H1 (cell line): Measurements from ENCODE around the gene PNO1. TPM values are rescaled to one million over a fixed set of nuclear protein-coding genes. Genes with fewer than 3 reads are reported as not detected.

ENCODE experiments used
- CTCF ChIA-PET: fragments of 300-600 bp; sonication (Branson Sonifier 250); formaldehyde crosslinking; loops from one replicate; lab custom pipeline; 2021; ENCODE audit not compliant: partially characterized antibody; lab: Charles Lee
- POLR2A ChIA-PET: fragments of 300-600 bp; sonication (Branson Sonifier 250); formaldehyde crosslinking; loops from one replicate; lab custom pipeline; 2021; ENCODE audit warnings: inconsistent platforms; ENCODE audit not compliant: partially characterized antibody; lab: Charles Lee
- DNase-seq, 2 experiments: peaks; one replicate each; pipeline versions ENCODE4 v3.0.0 to v3.0.0-alpha.2; 2010 to 2022; ENCODE audit warnings: low spot score in 2 of 2, low read depth in 1 of 2, mixed read lengths in 1 of 2
- FAIRE-seq: peaks from 2 replicates; lab custom pipeline; 2011; peaks lifted over from hg19 to GRCh38; lab: Jason Lieb, UNC
- H2AFZ ChIP-seq: 2 replicates; pipeline ENCODE4 v1.8.1; 2012; ENCODE audit warnings: low read length, inconsistent platforms
- H2AK5ac ChIP-seq: 2 replicates; pipeline ENCODE4 v1.6.1; 2013; ENCODE audit warnings: low read depth, low read length
- H2BK120ac ChIP-seq: replicated peaks from 2 replicates; pipeline ENCODE3; 2013; ENCODE audit warnings: low read depth, low read length, inconsistent platforms
- H2BK12ac ChIP-seq: 2 replicates; pipeline ENCODE4 v1.6.1; 2013; ENCODE audit warnings: low read depth, low read length
- H2BK15ac ChIP-seq: 2 replicates; pipeline ENCODE4 v1.6.1; 2013; ENCODE audit warnings: low read length
- H2BK20ac ChIP-seq: 2 replicates; pipeline ENCODE4 v1.6.1; 2013; ENCODE audit warnings: low read length
- H2BK5ac ChIP-seq: 2 replicates; pipeline ENCODE4 v1.6.1; 2013; ENCODE audit warnings: low read depth, low read length
- H3K14ac ChIP-seq: 2 replicates; pipeline ENCODE4 v1.6.1; 2013; ENCODE audit warnings: inconsistent platforms; ENCODE audit not compliant: insufficient read length
- H3K18ac ChIP-seq: 2 replicates; pipeline ENCODE4 v1.6.1; 2013; ENCODE audit warnings: low read length; ENCODE audit errors: extremely low read depth
- H3K23ac ChIP-seq: 2 replicates; pipeline ENCODE4 v1.6.1; 2013; ENCODE audit warnings: inconsistent platforms; ENCODE audit not compliant: insufficient read length
- H3K23me2 ChIP-seq: 2 replicates; pipeline ENCODE4 v1.6.1; 2013; ENCODE audit warnings: low read depth, low read length
- H3K27ac ChIP-seq: 2 replicates; pipeline ENCODE4 v1.6.1; 2011; ENCODE audit warnings: low read depth, low read length, inconsistent platforms
- H3K27me3 ChIP-seq, 4 experiments: replicated peaks in 1 of 4; 1 replicate in 1 of 4; 2 replicates in 3 of 4; pipeline versions ENCODE4 v1.6.1 to v1.8.1; 2011 to 2013; ENCODE audit warnings: low read length in 3 of 4, mild to moderate bottlenecking in 3 of 4, inconsistent platforms in 2 of 4, mixed read lengths in 2 of 4, moderate library complexity in 1 of 4; ENCODE audit not compliant: control insufficient read depth in 3 of 4, insufficient read depth in 3 of 4; ENCODE audit errors: extremely low read depth in 1 of 4
- H3K36me3 ChIP-seq, 4 experiments: 2 replicates each; pipeline versions ENCODE4 v1.6.1 to v1.8.1; 2011 to 2013; ENCODE audit warnings: mild to moderate bottlenecking in 4 of 4, low read length in 3 of 4, moderate library complexity in 2 of 4, control low read depth in 1 of 4, inconsistent platforms in 1 of 4; ENCODE audit not compliant: insufficient read depth in 4 of 4, control insufficient read depth in 2 of 4
- H3K4ac ChIP-seq: replicated peaks from 2 replicates; pipeline ENCODE3; 2013; ENCODE audit warnings: low read length, low read depth, mixed read lengths, inconsistent platforms; ENCODE audit not compliant: insufficient read length
- H3K4me1 ChIP-seq, 4 experiments: replicated peaks in 1 of 4; 1 replicate in 1 of 4; 2 replicates in 3 of 4; pipeline versions ENCODE4 v1.6.1 to v1.8.1; 2011 to 2013; ENCODE audit warnings: low read length in 3 of 4, inconsistent platforms in 2 of 4, mixed read lengths in 1 of 4; ENCODE audit not compliant: insufficient read depth in 4 of 4, control insufficient read depth in 3 of 4
- H3K4me2 ChIP-seq, 2 experiments: 2 replicates each; pipeline versions ENCODE4 v1.6.1 to v1.8.1; 2011 to 2013; ENCODE audit warnings: low read depth in 2 of 2, low read length in 2 of 2, control low read depth in 1 of 2, inconsistent platforms in 1 of 2, mild to moderate bottlenecking in 1 of 2; ENCODE audit not compliant: insufficient read depth in 1 of 2
- H3K4me3 ChIP-seq, 4 experiments: fragments of 200-600, 300-600 bp in 1 of 4; sonication (generic), shearing (Covaris generic), sonication (Bioruptor Twin) in 1 of 4; 2 replicates each; pipeline versions ENCODE4 v1.5.1 to v1.8.1; 2011 to 2016; ENCODE audit warnings: low read length in 4 of 4, low read depth in 3 of 4, control low read depth in 2 of 4, inconsistent platforms in 2 of 4, mild to moderate bottlenecking in 2 of 4, mixed read lengths in 1 of 4, moderate library complexity in 1 of 4; ENCODE audit not compliant: insufficient read depth in 2 of 4; ENCODE audit errors: extremely low read depth in 1 of 4
- H3K56ac ChIP-seq: replicated peaks from 2 replicates; pipeline ENCODE3; 2013; ENCODE audit warnings: low read depth, mild to moderate bottlenecking, mixed read lengths, low read length, inconsistent platforms; ENCODE audit not compliant: insufficient read length
- H3K79me1 ChIP-seq: 2 replicates; pipeline ENCODE4 v1.6.1; 2013; ENCODE audit warnings: low read depth, low read length, control low read depth
- H3K79me2 ChIP-seq, 2 experiments: 2 replicates each; pipeline versions ENCODE4 v1.6.1 to v1.8.1; 2012 to 2013; ENCODE audit warnings: low read length in 2 of 2, mild to moderate bottlenecking in 2 of 2, inconsistent platforms in 1 of 2; ENCODE audit not compliant: insufficient read depth in 2 of 2, control insufficient read depth in 1 of 2
- H3K9ac ChIP-seq, 4 experiments: replicated peaks in 1 of 4; 1 replicate in 1 of 4; 2 replicates in 3 of 4; pipeline versions ENCODE4 v1.6.1 to v1.8.1; 2011 to 2013; ENCODE audit warnings: low read depth in 3 of 4, low read length in 3 of 4, control low read depth in 2 of 4, mild to moderate bottlenecking in 2 of 4, moderate library complexity in 2 of 4, inconsistent platforms in 1 of 4; ENCODE audit errors: extremely low read depth in 1 of 4
- H3K9me3 ChIP-seq, 2 experiments: 2 replicates each; pipeline versions ENCODE4 v1.6.1 to v1.8.1; 2012 to 2013; ENCODE audit warnings: mild to moderate bottlenecking in 2 of 2, moderate library complexity in 2 of 2, control low read depth in 1 of 2, inconsistent platforms in 1 of 2, low read depth in 1 of 2, low read length in 1 of 2, mixed read lengths in 1 of 2; ENCODE audit not compliant: insufficient read depth in 2 of 2
- H4K20me1 ChIP-seq, 2 experiments: replicated peaks in 1 of 2; 2 replicates each; pipeline versions ENCODE3 to v1.8.1; 2011 to 2013; ENCODE audit warnings: inconsistent platforms in 2 of 2, low read length in 2 of 2, mild to moderate bottlenecking in 1 of 2; ENCODE audit not compliant: insufficient read depth in 2 of 2, control insufficient read depth in 1 of 2
- H4K5ac ChIP-seq: 2 replicates; pipeline ENCODE4 v1.6.1; 2013; ENCODE audit warnings: low read length, low read depth, mixed read lengths, inconsistent platforms; ENCODE audit not compliant: insufficient read length
- H4K8ac ChIP-seq: 2 replicates; pipeline ENCODE4 v1.8.0; 2013; ENCODE audit warnings: mild to moderate bottlenecking, moderate library complexity, low read length, inconsistent platforms; ENCODE audit not compliant: insufficient read depth; ENCODE audit errors: extremely low read depth
- H4K91ac ChIP-seq: replicated peaks from 2 replicates; pipeline ENCODE3; 2013; ENCODE audit warnings: low read length, mixed read lengths, inconsistent platforms; ENCODE audit not compliant: insufficient read length
- CHD1 ChIP-seq: IDR thresholded peaks from 2 replicates; pipeline ENCODE4 v1.6.1; 2012; ENCODE audit warnings: low read depth, low read length, improper control_type of control experiment
- RAD21 ChIP-seq, 2 experiments: IDR thresholded peaks in 1 of 2; conservative IDR thresholded peaks in 1 of 2; 2 replicates each; pipeline ENCODE4 v1.6.1; 2011; ENCODE audit warnings: low read depth in 2 of 2, low read length in 2 of 2, improper control_type of control experiment in 1 of 2, inconsistent platforms in 1 of 2, mild to moderate bottlenecking in 1 of 2, moderate library complexity in 1 of 2
- TAF1 ChIP-seq: IDR thresholded peaks from 2 replicates; pipeline ENCODE4 v1.6.1; 2011; ENCODE audit warnings: mild to moderate bottlenecking, low read depth, low read length
- TBP ChIP-seq: IDR thresholded peaks from 2 replicates; pipeline ENCODE4 v1.6.1; 2011; ENCODE audit warnings: low read depth, low read length, improper control_type of control experiment
- WGBS, 2 experiments: shearing (Covaris generic) in 1 of 2; methylation state at CpG; one replicate each; pipeline versions ENCODE4 v1.1.6 to v1.1.7; 2013 to 2015; ENCODE audit warnings: low lambda C conversion rate in 2 of 2, mixed read lengths in 2 of 2, inconsistent platforms in 1 of 2, low coverage in 1 of 2, missing lambda C conversion rate in 1 of 2; ENCODE audit not compliant: insufficient replicate concordance in 2 of 2, insufficient coverage in 1 of 2, insufficient read length in 1 of 2; ENCODE audit errors: extremely low coverage in 1 of 2, missing lambda C conversion rate in 1 of 2; 5-methylcytosine and 5-hydroxymethylcytosine counted together
- polyA plus RNA-seq, 7 experiments: library from polyadenylated mRNA; depleted of rRNA in 3 of 7; stranded (reverse) in 5 of 7; unstranded in 2 of 7; fragments of >200 nt in 5 of 7; fragments of 200-250 nt in 2 of 7; gene quantifications; 1 replicate in 5 of 7; 2 replicates in 1 of 7; 4 replicates in 1 of 7; pipeline versions ENCODE4 v1.2.1 to v1.2.3, GENCODE V29; 2011 to 2013; ENCODE audit warnings: missing spikeins in 2 of 7, mixed read lengths in 2 of 7
- total RNA-seq: library from RNA; stranded (reverse); fragmentation: NEBNext Ultra II Directional; extraction: Animal tissue kit (Norgen Biotek cat#: 25700); gene quantifications from 2 replicates; pipeline ENCODE4 v1.2.1, GENCODE V29; 2021
- TF ChIP-seq, protein P1 (sequence below), 3 experiments: IDR thresholded peaks; 1 replicate in 2 of 3; 2 replicates in 1 of 3; pipeline versions ENCODE4 v1.5.1 to v1.6.1; 2011; ENCODE audit warnings: low read length in 3 of 3, mild to moderate bottlenecking in 3 of 3, inconsistent platforms in 2 of 3, low read depth in 1 of 3, moderate library complexity in 1 of 3; ENCODE audit not compliant: insufficient read depth in 1 of 3; ENCODE audit errors: control extremely low read depth in 1 of 3

Gene PNO1
- total and polyA plus RNA-seq, 2 of the 8 experiments (the other 6 are each of a cell fraction or from before 2014, with no cell fraction given) = 18.6 to 33.2 TPM

DNA sequence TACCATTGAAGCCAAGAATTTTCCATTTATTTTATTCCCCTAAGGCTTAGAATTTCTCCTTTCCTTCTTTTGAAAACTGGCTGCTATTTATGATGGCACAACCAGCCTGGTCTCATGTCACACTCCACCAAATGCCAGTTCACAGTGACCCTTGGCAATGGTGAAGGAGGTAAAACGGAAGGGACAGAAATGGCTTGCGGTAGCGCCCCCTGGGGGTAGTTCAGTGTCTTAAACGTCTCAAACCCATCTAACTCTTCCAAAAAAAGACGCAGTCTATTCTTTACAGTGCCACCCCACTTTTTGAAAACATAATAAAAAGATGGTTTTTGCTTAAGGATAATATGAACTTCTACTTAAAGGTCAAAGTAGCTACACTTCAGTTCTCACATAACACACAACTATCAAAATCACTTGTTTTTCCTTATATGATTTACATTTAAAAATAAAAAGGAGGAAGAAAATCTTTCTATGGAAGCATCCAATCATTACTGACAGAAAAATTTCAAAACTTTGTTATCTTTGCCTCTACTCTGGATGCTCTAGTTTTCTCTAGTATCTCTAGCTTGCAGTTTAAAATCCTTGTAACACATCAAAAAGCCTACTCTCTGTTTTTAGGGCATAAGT lies 28.0 kb downstream of the PNO1 start:
- no peak overlapping the region for H3K9ac ChIP-seq
- H2AK5ac ChIP-seq = no peak overlapping the region
- H3K79me2 ChIP-seq = peaks cover 0 to 11% of the 10 kb centered on the region in 2 experiments; a peak in 2 of 4 replicates
- no peaks in the 10 kb centered on the region for H3K4me1 ChIP-seq
- H3K23me2 ChIP-seq = no peaks in the 10 kb centered on the region
- no peak overlapping the region for H3K4ac ChIP-seq
- H2BK120ac ChIP-seq = no peak overlapping the region
- no peak for TF ChIP-seq TBP
- no peak for TF ChIP-seq CHD1
- TF ChIP-seq, protein P1, sequence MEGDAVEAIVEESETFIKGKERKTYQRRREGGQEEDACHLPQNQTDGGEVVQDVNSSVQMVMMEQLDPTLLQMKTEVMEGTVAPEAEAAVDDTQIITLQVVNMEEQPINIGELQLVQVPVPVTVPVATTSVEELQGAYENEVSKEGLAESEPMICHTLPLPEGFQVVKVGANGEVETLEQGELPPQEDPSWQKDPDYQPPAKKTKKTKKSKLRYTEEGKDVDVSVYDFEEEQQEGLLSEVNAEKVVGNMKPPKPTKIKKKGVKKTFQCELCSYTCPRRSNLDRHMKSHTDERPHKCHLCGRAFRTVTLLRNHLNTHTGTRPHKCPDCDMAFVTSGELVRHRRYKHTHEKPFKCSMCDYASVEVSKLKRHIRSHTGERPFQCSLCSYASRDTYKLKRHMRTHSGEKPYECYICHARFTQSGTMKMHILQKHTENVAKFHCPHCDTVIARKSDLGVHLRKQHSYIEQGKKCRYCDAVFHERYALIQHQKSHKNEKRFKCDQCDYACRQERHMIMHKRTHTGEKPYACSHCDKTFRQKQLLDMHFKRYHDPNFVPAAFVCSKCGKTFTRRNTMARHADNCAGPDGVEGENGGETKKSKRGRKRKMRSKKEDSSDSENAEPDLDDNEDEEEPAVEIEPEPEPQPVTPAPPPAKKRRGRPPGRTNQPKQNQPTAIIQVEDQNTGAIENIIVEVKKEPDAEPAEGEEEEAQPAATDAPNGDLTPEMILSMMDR (IDR thresholded peaks at IDR 0.05; ENCODE audit: control extremely low read depth in 1 of 3, insufficient read depth in 1 of 3, low read depth in 1 of 3, low read length in 3 of 3) = peak; percentile 72 to 79 (median 72)
- peak; percentile 41 to 48; a peak in 3 of 4 replicates for TF ChIP-seq RAD21 (IDR thresholded peaks at IDR 0.05 in 1 of 2, conservative IDR thresholded peaks at IDR 0.05 in 1 of 2; ENCODE audit: low read depth in 2 of 2, low read length in 2 of 2)
- no peak for TF ChIP-seq TAF1
- ChIA-PET CTCF (interaction anchor here (0.6 to 4.2 kb wide), 17 partner anchors 8 to 1389 kb away, joined by 3 to 19 read pairs (median 3); no protein-coding TSS in a partner anchor), POLR2A (interaction anchor here (1.3 to 1.7 kb wide), 2 partner anchors 8 to 28 kb away, joined by 5 to 6 read pairs; partner anchors contain the start of gene PNO1)
- H3K23ac ChIP-seq = no peak overlapping the region
- no peak overlapping the region for H3K4me2 ChIP-seq
- H3K56ac ChIP-seq = no peak overlapping the region
- H4K20me1 ChIP-seq = peaks cover 1 to 4% of the 10 kb centered on the region in 2 experiments
- H4K91ac ChIP-seq = no peak overlapping the region
- no peak overlapping the region for H2BK12ac ChIP-seq
- H3K14ac ChIP-seq = no peak overlapping the region
- peak; percentile 72 for FAIRE-seq
- WGBS, 2 experiments = 26% methylated on average over 5 of the region's 5 CpGs; no CpG with 5 or more reads in 1 of the 2 experiments
- H3K9me3 ChIP-seq = no peaks in the 10 kb centered on the region
- H3K79me1 ChIP-seq = no peaks in the 10 kb centered on the region
- no peak overlapping the region for H2BK5ac ChIP-seq
- no peak overlapping the region for H2BK15ac ChIP-seq
- no peak overlapping the region for H2AFZ ChIP-seq
- peaks cover 0 to 18% (median 2%) of the 10 kb centered on the region in 4 experiments; a peak in 5 of 8 replicates for H3K36me3 ChIP-seq
- H3K18ac ChIP-seq = no peak overlapping the region
- H4K5ac ChIP-seq = no peak overlapping the region
- peak; percentile 47 to 80 for DNase-seq
- H3K4me3 ChIP-seq = no peak overlapping the region
- H3K27me3 ChIP-seq = no peaks in the 10 kb centered on the region
- no peak overlapping the region for H2BK20ac ChIP-seq
- no peak overlapping the region for H4K8ac ChIP-seq
- no peak overlapping the region for H3K27ac ChIP-seq
